RPMI7951 (cell line): ENCODE measurements around the gene OGN. TPM values are rescaled to one million over a fixed set of nuclear protein-coding genes. Genes with fewer than 3 reads are reported as not detected.

ENCODE experiments used
- DNase-seq: peaks from one replicate; pipeline ENCODE4 v3.0.0-alpha.2; 2012; ENCODE audit warnings: low read depth
- total RNA-seq: library from RNA; depleted of rRNA; stranded (reverse); fragments of >200 nt; shearing (Covaris generic); gene quantifications from 2 replicates; pipeline ENCODE4 v1.2.3, GENCODE V29; 2014; rRNA removed

OGN gene
- total RNA-seq, 1 experiment from 2014 or later: not detected

- DNase-seq: peak; percentile 16
Observed at GRCh38 chr9:92349771-92350739, 54.3 kb downstream of the OGN start.

DNA sequence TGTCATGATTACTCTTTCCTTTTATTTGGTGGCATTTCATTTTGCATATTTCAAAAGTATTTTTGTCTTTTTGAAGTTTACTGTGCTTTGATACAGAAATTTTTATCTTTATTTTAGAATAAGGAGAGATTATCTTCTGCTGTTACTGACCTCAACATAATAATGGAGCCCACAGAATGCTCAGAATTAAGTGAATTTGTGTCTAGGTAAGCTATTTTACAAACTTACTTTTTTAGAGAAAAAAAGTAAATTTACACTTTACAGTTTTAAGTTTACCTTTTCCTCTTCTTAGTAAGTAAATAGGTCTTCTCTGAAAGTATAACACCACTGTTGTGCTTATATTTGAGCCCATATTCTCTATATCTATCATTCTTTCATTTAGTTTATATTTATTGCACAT is 58.8 kb downstream of the OGN start:
- no peak for DNase-seq

GRCh38 chr9:92342825-92343488 is 61.4 kb downstream of the OGN start:
- no peak for DNase-seq

- peak; percentile 36 for DNase-seq
Observed at GRCh38 chr9:92341578-92341977, 62.8 kb downstream of the OGN start.

DNA sequence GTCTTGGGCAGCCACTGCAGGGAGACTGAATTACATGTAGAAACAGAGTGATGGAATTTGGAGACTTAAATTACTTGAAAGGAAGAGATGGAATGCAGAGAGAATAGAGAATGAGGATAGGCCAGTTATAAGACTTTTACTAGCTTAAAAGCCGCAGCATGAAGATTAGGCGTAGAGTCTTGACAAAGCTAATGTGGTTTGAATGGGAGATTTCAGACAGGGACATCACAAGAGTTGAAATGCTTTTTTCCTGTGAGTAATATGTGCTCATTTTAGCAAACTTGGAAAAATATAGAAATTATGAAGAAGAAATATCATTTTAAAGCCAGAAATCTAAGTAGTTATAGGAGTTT is 71.1 kb downstream of the OGN start:
- DNase-seq: no peak

Other genes starting within 250 kb of the OGN start
- 123 and 143 TPM in 2 replicates for gene IARS1, start 110.9 kb downstream of the OGN start, total RNA-seq
- gene NOL8, start 79.2 kb downstream of the OGN start, total RNA-seq: 10.9 and 13.9 TPM in 2 replicates
- gene CENPP, start 78.6 kb downstream of the OGN start, total RNA-seq: 11.2 and 17.8 TPM in 2 replicates
- gene OMD, start 19.9 kb upstream of the OGN start, total RNA-seq: not detected in 2 replicates
- 0.10 and 0.36 TPM in 2 replicates for gene ASPN, start 77.9 kb upstream of the OGN start, total RNA-seq
- 0.39 and 0.72 TPM in 2 replicates for gene ECM2, start 131.4 kb upstream of the OGN start, total RNA-seq